HT-29 (cell line): ENCODE results near the gene PARVB. TPM values are rescaled to one million over a fixed set of nuclear protein-coding genes. Genes with fewer than 3 reads are reported as not detected.
"Not testable (repeated sequence)": the region's sequence is repeated elsewhere in the genome, so short reads cannot be mapped to it uniquely, and the experiment has no call there.

Source experiments
- DNase-seq: peaks from one replicate; pipeline ENCODE4 v3.0.0-alpha.2; 2015; ENCODE audit warnings: low spot score
- total RNA-seq: library from RNA; depleted of rRNA; stranded (reverse); fragments of >200 nt; shearing (Covaris generic); gene quantifications from 2 replicates; pipeline ENCODE4 v1.2.3, GENCODE V29; 2014

The PARVB gene
- total RNA-seq, 1 experiment from 2014 or later, result not detected

DNA sequence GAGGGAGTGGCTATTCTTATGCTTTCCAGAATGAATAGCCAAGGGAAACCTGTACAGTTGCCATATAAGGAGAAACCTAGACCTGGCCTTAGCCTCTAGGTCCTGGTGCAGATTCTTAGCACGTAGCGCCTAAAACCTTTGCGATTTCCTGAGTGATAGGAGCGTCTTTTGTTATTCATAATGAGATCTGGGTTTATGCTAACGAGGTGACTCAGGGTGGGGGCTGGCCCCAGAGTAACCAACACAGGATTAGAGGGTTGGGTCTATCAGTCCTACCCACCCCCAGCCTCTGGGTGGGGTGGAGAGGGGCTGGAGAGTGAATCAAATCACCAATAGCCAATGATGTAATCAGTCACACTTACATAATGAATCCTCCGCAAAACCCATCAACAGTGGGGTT lies 83.2 kb downstream of the PARVB start:
- no peak for DNase-seq

DNA sequence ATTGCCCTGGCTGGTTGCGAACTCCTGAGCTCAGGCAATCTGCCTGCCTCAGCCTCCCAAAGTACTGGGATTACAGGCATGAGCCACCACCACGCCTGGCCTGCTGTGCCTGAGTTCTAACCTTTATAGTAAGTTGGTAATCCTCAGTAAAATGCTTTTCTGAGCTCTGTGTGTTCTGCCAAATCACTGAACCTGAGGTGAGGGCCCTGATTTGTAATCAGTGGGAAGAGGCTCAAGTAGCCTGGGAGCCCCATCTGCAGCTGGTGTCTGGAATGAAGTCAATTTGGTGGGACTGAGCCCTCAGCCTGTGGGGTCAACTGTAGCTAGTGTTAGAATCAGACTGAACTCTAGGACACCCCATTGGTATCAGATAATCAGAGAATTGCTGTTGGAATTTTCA lies 84.0 kb downstream of the PARVB start:
- no peak for DNase-seq

DNA sequence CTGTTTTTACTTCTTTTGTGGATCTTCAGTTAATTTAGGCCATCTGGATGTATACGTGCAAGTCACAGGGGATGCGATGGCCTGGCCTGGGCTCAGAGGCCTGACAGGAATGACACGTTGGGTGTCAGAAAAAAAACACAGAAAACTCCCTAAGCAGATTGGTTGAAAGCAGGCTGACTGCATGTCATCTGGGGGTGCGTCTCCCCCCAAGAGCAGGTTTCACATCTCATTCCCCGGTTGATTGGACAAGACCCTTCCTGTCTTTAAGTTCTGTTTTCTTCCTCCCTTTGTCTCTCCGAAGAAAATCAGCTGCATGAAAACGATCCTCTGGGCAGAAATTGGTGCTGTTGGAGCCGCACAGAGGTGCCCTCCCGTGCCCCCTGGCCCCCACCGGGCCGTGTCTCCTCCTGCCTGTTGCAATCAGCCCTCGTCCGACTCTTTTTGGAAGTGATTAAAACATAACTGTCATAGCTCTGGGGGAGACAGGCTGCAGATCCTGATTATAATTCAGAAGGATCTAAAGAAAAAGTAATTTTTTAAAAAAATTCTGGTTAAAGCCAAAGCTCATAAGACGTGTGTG lies 84.8 kb downstream of the PARVB start:
- DNase-seq, result no peak

DNA sequence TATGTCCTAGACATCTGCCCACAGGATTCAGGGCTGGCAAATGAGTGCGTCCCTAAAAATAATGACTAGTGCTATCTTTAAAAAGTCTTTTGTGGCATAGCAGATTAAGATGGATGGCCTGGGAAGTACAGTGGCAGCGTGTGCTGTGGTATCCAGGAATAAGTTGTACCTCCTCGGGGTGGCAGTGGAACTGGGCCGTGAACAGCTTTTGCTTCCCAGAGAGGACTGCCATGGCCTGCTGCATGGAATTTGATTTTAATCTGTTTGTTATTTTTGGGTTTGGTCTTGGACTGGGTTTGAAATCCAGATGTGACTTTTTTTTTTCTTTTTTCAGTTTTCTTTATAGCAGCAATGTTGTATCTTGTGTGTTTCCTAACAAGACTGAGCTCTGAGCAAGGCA lies 85.3 kb downstream of the PARVB start:
- no peak for DNase-seq

GRCh38 chr22:44110656-44111055 lies 86.6 kb downstream of the PARVB start:
- not testable (repeated sequence) for DNase-seq

DNA sequence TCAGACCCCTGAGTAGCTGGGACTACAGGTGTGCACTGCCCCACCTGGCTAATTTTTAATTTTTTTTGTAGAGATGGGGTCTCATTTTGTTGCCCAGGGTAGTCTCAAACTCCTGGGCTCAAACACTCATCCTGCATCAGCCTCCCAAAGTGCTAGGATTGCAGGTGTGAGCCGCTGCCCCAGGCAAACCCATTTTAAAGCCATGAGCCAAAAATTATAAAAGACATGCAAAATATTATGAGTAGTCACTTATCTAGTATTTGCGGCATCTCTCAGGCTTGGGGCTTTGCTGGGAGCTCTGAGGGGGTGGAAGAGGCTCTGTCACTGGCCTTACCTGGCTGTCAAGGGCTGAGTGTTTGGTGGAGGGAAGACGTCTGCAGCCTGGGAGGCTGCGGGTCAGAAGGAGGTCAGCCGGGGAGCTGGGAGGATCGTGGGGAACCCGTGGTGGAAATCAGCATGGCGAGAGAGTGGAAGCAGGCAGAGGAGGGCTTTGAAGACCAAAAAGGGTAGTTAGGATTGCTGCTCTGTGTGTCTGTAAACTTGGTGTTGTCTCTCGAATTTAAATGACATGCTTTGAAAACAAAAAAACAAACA lies 87.6 kb downstream of the PARVB start:
- DNase-seq, result no peak

- DNase-seq, result no peak
Measured at GRCh38 chr22:44112191-44112590, 88.1 kb downstream of the PARVB start.

GRCh38 chr22:44116331-44116730 lies 92.2 kb downstream of the PARVB start:
- no peak for DNase-seq

DNA sequence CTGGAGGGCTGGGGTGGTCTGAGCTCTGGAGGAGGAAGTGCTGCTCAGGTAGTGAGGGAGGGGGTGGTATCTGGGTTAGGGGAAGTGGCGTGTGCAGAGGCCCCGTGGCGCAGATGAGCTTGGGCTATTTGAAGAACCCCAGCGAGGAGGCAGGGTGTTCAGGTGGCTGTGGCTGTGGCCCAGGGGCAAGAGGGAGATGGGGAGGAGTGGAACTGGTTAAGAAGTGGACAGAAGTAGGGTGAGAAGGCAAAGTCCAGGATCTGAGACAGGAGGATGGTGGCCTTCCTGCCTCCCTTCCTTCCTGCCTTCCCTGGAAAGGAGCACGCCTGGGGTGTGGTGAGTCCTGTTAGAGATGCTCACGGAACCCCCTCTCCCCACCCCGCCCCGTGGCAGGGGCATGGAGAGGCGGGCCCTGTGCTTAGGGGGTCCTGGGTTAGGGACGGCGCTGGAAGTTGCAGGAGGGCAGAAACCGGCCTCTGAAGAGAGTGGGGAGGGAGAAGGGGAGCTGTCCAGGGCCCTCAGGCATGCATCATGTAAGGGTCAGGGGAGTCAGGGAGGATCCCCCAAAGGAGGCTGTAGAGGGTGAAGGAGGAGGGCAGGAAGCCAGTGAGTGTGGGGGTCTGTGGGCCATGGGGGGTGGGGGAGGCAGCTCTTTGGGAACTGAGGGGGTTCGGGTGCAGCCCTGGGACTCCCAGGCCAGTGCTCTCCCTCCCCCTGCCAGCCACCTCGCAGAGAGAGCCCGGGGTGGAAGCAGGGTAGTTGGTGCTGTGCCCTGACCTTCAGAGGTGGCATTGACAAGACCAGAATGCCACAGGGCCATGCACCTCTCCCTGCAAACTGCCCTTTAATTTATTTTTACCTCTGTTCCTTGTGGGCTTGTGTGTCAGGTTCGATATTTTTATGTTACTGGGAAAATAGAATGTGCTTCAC lies 92.9 kb downstream of the PARVB start:
- no peak for DNase-seq

DNA sequence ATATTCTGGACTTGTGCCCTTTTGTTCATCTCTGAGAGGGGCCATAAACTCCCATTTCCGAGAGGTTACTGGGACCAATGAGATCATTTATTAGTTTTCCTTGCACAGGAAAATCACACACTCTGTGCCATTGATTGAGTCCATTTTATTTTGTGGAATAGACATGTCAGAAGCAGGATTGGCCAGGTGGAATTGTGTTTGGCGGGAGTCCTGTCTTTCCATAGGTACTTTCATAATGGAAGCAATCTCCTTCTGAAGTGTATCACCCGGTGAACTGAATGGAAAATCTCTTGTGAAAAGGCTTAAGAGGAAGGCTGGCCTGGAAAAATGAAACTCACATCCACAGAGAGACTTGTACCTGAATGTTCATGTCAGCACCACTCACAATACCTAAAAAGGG lies 93.6 kb downstream of the PARVB start:
- DNase-seq, result no peak

GRCh38 chr22:44118645-44119315 lies 94.7 kb downstream of the PARVB start:
- no peak for DNase-seq

- DNase-seq, result no peak
Measured at GRCh38 chr22:44119669-44120313, 95.7 kb downstream of the PARVB start.

DNA sequence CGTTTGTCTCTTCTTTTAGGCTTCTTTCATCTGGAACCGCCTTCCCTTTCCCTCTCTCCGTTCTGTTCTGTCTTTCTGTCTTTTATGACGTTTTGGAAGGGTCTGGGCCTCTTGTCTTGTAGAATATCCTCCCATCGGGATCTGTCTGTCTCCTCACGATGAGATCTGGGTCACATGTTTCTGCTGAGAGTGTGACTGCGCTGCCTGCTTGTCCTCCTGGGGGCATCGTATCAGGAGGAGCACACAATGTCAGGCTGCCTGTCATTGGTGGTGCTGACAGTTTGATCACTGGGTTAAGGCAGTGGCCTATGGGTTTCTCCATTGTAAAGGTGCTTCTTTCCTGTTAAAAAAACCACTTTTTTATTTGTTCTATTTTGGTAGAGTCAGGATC lies 96.2 kb downstream of the PARVB start:
- DNase-seq, result no peak

DNA sequence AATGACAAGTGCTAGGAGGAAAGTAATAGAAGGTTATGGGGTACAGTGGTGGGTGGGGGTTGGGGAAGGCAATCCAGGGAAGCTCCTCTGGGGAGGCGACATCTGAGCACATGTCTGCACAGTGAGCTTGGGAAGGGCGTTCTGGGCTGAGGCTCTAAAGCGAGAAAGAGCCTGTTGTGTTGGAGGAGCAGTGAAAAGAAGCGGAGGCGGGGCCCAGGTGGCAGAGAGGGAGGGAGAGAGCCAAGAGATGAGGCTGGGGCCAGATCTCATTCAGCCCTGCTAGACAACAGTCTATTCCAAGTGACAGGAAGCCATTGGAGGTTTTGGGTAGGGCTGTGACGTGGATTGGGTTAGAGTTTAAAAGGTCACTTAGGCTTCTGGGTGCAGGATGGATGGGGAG lies 101.3 kb downstream of the PARVB start:
- no peak for DNase-seq

GRCh38 chr22:44126807-44127206 lies 102.7 kb downstream of the PARVB start:
- DNase-seq, result no peak

DNA sequence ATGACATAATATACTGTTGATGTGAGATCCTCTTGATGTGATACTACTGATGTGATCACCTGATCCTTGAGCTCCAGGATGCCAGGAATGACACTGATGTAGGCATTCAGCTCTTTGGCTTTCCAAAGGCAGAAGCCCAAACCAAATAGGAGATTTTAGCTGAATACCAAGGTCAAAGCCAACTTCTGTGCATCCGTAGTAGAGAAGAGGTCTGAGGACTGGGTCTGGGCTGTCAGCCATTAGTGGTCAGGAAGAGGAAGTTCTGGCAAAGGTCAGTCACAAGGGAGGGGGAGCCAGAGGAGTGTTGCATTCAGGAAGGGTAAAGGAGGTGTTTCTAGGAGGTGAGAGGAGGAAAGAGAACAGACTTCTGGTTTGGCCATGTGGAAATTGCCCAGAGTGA lies 103.3 kb downstream of the PARVB start:
- no peak for DNase-seq

DNA sequence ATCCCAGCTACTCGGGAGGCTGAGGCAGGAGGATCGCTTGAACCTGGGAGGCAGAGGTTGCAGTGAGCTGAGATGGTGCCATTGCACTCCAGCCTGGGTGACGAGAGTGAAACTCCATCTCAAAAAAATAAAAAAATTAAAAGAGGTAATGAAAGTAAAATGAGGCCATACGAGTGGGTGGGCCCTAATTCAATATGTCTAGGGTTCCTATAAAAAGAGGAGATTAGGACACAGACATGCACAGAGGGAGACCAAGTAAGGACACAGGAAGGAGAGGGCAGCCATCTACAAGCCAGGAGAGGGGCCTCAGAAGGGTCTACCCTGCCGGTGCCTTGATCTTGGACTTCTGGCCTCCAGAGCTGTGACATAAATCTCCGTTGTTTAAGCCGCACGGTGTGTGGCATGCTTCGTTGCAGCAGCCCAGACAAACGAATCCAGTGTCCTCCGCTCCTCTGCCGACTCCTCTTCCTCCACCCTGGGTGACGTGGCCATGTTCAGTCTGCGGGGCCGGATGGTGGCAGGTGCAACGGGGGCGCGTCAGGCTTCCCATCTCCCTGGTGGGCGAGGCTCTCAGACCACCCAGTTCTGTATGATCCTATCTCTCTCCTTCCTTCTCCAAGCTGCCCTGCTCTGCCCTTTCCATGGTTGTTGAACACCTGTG lies 105.0 kb downstream of the PARVB start:
- no peak for DNase-seq

- DNase-seq, result no peak
Measured at GRCh38 chr22:44129619-44129976, 105.5 kb downstream of the PARVB start.

- no peak for DNase-seq
Measured at GRCh38 chr22:44130076-44130711, 106.1 kb downstream of the PARVB start.

DNA sequence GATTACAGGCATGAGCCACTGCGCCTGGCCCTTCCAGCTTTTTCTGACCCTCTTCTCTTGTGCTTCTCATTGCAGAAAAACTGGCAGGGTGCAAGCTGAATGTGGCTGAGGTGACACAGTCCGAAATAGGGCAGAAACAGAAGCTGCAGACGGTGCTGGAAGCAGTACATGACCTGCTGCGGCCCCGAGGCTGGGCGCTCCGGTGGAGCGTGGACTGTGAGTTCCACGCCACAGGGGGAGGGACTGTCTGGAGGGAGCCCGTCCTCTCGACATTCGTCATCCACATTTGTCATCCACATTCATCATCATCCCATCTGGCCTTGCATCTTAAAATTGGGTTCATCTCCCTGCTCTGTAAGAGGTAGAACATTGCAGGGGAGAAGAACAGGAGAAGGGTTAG lies 107.3 kb downstream of the PARVB start:
- no peak for DNase-seq
